ENCODE data around the gene LRP1.

Gene LRP1

GRCh38 chr12:57190037-57190436 is 61.8 kb downstream of the LRP1 start:
- no peak for DNase-seq (ENCODE audit: low read depth in 2 of 3, low spot score in 2 of 3)

GRCh38 chr12:57190821-57191220 is 62.5 kb downstream of the LRP1 start:
- DNase-seq (ENCODE audit: low read depth in 2 of 3, low spot score in 2 of 3): no peak

GRCh38 chr12:57191410-57191809 is 63.1 kb downstream of the LRP1 start:
- DNase-seq (ENCODE audit: low read depth in 2 of 3, low spot score in 2 of 3): no peak

- DNase-seq (ENCODE audit: low read depth in 2 of 3, low spot score in 2 of 3): no peak
Observed at GRCh38 chr12:57192920-57193319, 64.6 kb downstream of the LRP1 start.

GRCh38 chr12:57193706-57194245 is 65.5 kb downstream of the LRP1 start:
- DNase-seq (ENCODE audit: low read depth in 2 of 3, low spot score in 2 of 3): no peak

GRCh38 chr12:57194253-57194652 is 66.0 kb downstream of the LRP1 start:
- DNase-seq (ENCODE audit: low read depth in 2 of 3, low spot score in 2 of 3): no peak

GRCh38 chr12:57195186-57195585 is 66.9 kb downstream of the LRP1 start:
- no peak for DNase-seq (ENCODE audit: low read depth in 2 of 3, low spot score in 2 of 3)

GRCh38 chr12:57195611-57196371 is 67.5 kb downstream of the LRP1 start:
- DNase-seq (ENCODE audit: low read depth in 2 of 3, low spot score in 2 of 3): no peak

- DNase-seq (ENCODE audit: low read depth in 2 of 3, low spot score in 2 of 3): no peak
Observed at GRCh38 chr12:57196439-57196838, 68.2 kb downstream of the LRP1 start.

- no peak for DNase-seq (ENCODE audit: low read depth in 2 of 3, low spot score in 2 of 3)
Observed at GRCh38 chr12:57196956-57197355, 68.7 kb downstream of the LRP1 start.

GRCh38 chr12:57198329-57198728 is 70.0 kb downstream of the LRP1 start:
- DNase-seq (ENCODE audit: low read depth in 2 of 3, low spot score in 2 of 3): no peak

- no peak for DNase-seq (ENCODE audit: low read depth in 2 of 3, low spot score in 2 of 3)
Observed at GRCh38 chr12:57199191-57199590, 70.9 kb downstream of the LRP1 start.

GRCh38 chr12:57200497-57200896 is 72.2 kb downstream of the LRP1 start:
- no peak for DNase-seq (ENCODE audit: low read depth in 2 of 3, low spot score in 2 of 3)

- no peak for DNase-seq (ENCODE audit: low read depth in 2 of 3, low spot score in 2 of 3)
Observed at GRCh38 chr12:57201219-57201618, 72.9 kb downstream of the LRP1 start.

- DNase-seq (ENCODE audit: low read depth in 2 of 3, low spot score in 2 of 3): no peak
Observed at GRCh38 chr12:57201631-57202030, 73.3 kb downstream of the LRP1 start.

GRCh38 chr12:57202321-57202720 is 74.0 kb downstream of the LRP1 start:
- no peak for DNase-seq (ENCODE audit: low read depth in 2 of 3, low spot score in 2 of 3)

GRCh38 chr12:57203201-57203600 is 74.9 kb downstream of the LRP1 start:
- DNase-seq (ENCODE audit: low read depth in 2 of 3, low spot score in 2 of 3): no peak

GRCh38 chr12:57203791-57204190 is 75.5 kb downstream of the LRP1 start:
- DNase-seq (ENCODE audit: low read depth in 2 of 3, low spot score in 2 of 3): no peak

- DNase-seq (ENCODE audit: low read depth in 2 of 3, low spot score in 2 of 3): no peak
Observed at GRCh38 chr12:57204454-57204853, 76.2 kb downstream of the LRP1 start.

- no peak for DNase-seq (ENCODE audit: low read depth in 2 of 3, low spot score in 2 of 3)
Observed at GRCh38 chr12:57205186-57205585, 76.9 kb downstream of the LRP1 start.

- no peak for DNase-seq (ENCODE audit: low read depth in 2 of 3, low spot score in 2 of 3)
Observed at GRCh38 chr12:57205931-57206330, 77.6 kb downstream of the LRP1 start.

- no peak for DNase-seq (ENCODE audit: low read depth in 2 of 3, low spot score in 2 of 3)
Observed at GRCh38 chr12:57207731-57208630, 79.7 kb downstream of the LRP1 start.
